ENCODE data around the gene PCNX2.
"Not testable (repeated sequence)": the region's sequence is repeated elsewhere in the genome, so short reads cannot be mapped to it uniquely, and the experiment has no call there.

The PCNX2 gene

GRCh38 chr1:233112186-233113008 lies 183.1 kb downstream of the PCNX2 start:
- H3K79me2 ChIP-seq (ENCODE audit: low read length): no peaks in the 10 kb centered on the region
- no peaks in the 10 kb centered on the region for H3K9me2 ChIP-seq (replicated peaks; ENCODE audit: insufficient read depth, low read length)
- no peaks in the 10 kb centered on the region for H3F3A ChIP-seq (ENCODE audit: insufficient read depth, low read length)
- H3K4me3 ChIP-seq (ENCODE audit: low read length): no peak overlapping the region
- no peaks in the 10 kb centered on the region for H3K9me3 ChIP-seq (replicated peaks; ENCODE audit: insufficient read depth, low read length)
- no peak overlapping the region for H3K27ac ChIP-seq (ENCODE audit: low read length)
- H3K36me3 ChIP-seq (replicated peaks; ENCODE audit: insufficient read depth, low read length): no peaks in the 10 kb centered on the region
- H3K4me1 ChIP-seq (ENCODE audit: low read length): no peaks in the 10 kb centered on the region
- DNase-seq: no peak
- no peak overlapping the region for H3K4me2 ChIP-seq (ENCODE audit: low read depth, low read length)
- H3K9ac ChIP-seq (ENCODE audit: low read length): no peak overlapping the region
- no peaks in the 10 kb centered on the region for H3K27me3 ChIP-seq (replicated peaks; ENCODE audit: insufficient read depth, low read length)
- no peak overlapping the region for H2AFZ ChIP-seq (ENCODE audit: low read length)
- TF ChIP-seq EZH2phosphoT487 (IDR thresholded peaks at IDR 0.05; ENCODE audit: low read length): no peak
- TF ChIP-seq CTCF (IDR thresholded peaks at IDR 0.05; ENCODE audit: low read length): no peak
- no peak for TF ChIP-seq EZH2 (optimal IDR thresholded peaks at IDR 0.05; ENCODE audit: low read depth, low read length)
- H4K20me1 ChIP-seq (ENCODE audit: insufficient read depth, low read length): no peaks in the 10 kb centered on the region

- no peak overlapping the region for H3K9ac ChIP-seq (ENCODE audit: low read length)
- no peak overlapping the region for H3K4me3 ChIP-seq (ENCODE audit: low read length)
- H3K27ac ChIP-seq (ENCODE audit: low read length): no peak overlapping the region
- no peak overlapping the region for H3K4me2 ChIP-seq (ENCODE audit: low read depth, low read length)
- H3K79me2 ChIP-seq (ENCODE audit: low read length): no peaks in the 10 kb centered on the region
- H3K4me1 ChIP-seq (ENCODE audit: low read length): no peaks in the 10 kb centered on the region
- no peaks in the 10 kb centered on the region for H3F3A ChIP-seq (ENCODE audit: insufficient read depth, low read length)
- H3K27me3 ChIP-seq (replicated peaks; ENCODE audit: insufficient read depth, low read length): no peaks in the 10 kb centered on the region
- H3K9me3 ChIP-seq (replicated peaks; ENCODE audit: insufficient read depth, low read length): no peaks in the 10 kb centered on the region
- TF ChIP-seq EZH2phosphoT487 (IDR thresholded peaks at IDR 0.05; ENCODE audit: low read length) (no peak), EZH2 (optimal IDR thresholded peaks at IDR 0.05; ENCODE audit: low read depth, low read length) (no peak), CTCF (IDR thresholded peaks at IDR 0.05; ENCODE audit: low read length) (no peak)
- H2AFZ ChIP-seq (ENCODE audit: low read length): no peak overlapping the region
- no peaks in the 10 kb centered on the region for H3K36me3 ChIP-seq (replicated peaks; ENCODE audit: insufficient read depth, low read length)
- DNase-seq: no peak
- no peaks in the 10 kb centered on the region for H4K20me1 ChIP-seq (ENCODE audit: insufficient read depth, low read length)
- H3K9me2 ChIP-seq (replicated peaks; ENCODE audit: insufficient read depth, low read length): no peaks in the 10 kb centered on the region
Measured at GRCh38 chr1:233111731-233112130, 183.8 kb downstream of the PCNX2 start.

- TF ChIP-seq CTCF (IDR thresholded peaks at IDR 0.05; ENCODE audit: low read length) (no peak), EZH2 (optimal IDR thresholded peaks at IDR 0.05; ENCODE audit: low read depth, low read length) (no peak), EZH2phosphoT487 (IDR thresholded peaks at IDR 0.05; ENCODE audit: low read length) (no peak)
- H2AFZ ChIP-seq (ENCODE audit: low read length): no peak overlapping the region
- H3F3A ChIP-seq (ENCODE audit: insufficient read depth, low read length): no peaks in the 10 kb centered on the region
- no peak overlapping the region for H3K27ac ChIP-seq (ENCODE audit: low read length)
- H3K9me2 ChIP-seq (replicated peaks; ENCODE audit: insufficient read depth, low read length): no peaks in the 10 kb centered on the region
- H3K4me1 ChIP-seq (ENCODE audit: low read length): no peaks in the 10 kb centered on the region
- H3K9me3 ChIP-seq (replicated peaks; ENCODE audit: insufficient read depth, low read length): no peaks in the 10 kb centered on the region
- H3K4me3 ChIP-seq (ENCODE audit: low read length): no peak overlapping the region
- no peak overlapping the region for H3K9ac ChIP-seq (ENCODE audit: low read length)
- no peaks in the 10 kb centered on the region for H4K20me1 ChIP-seq (ENCODE audit: insufficient read depth, low read length)
- no peak for DNase-seq
- H3K4me2 ChIP-seq (ENCODE audit: low read depth, low read length): no peak overlapping the region
- H3K36me3 ChIP-seq (replicated peaks; ENCODE audit: insufficient read depth, low read length): no peaks in the 10 kb centered on the region; the same call in 1 of the 2 replicates
- no peaks in the 10 kb centered on the region for H3K79me2 ChIP-seq (ENCODE audit: low read length)
- H3K27me3 ChIP-seq (replicated peaks; ENCODE audit: insufficient read depth, low read length): no peaks in the 10 kb centered on the region
Measured at GRCh38 chr1:233109096-233109495, 186.4 kb downstream of the PCNX2 start.

GRCh38 chr1:233107716-233108130 lies 187.8 kb downstream of the PCNX2 start:
- H3F3A ChIP-seq (ENCODE audit: insufficient read depth, low read length); H3K79me2 ChIP-seq (ENCODE audit: low read length); H2AFZ ChIP-seq (ENCODE audit: low read length); H4K20me1 ChIP-seq (ENCODE audit: insufficient read depth, low read length); H3K4me1 ChIP-seq (ENCODE audit: low read length); H3K4me2 ChIP-seq (ENCODE audit: low read depth, low read length); H3K36me3 ChIP-seq (replicated peaks; ENCODE audit: insufficient read depth, low read length); DNase-seq; H3K27me3 ChIP-seq (replicated peaks; ENCODE audit: insufficient read depth, low read length); H3K9ac ChIP-seq (ENCODE audit: low read length); H3K4me3 ChIP-seq (ENCODE audit: low read length); H3K9me3 ChIP-seq (replicated peaks; ENCODE audit: insufficient read depth, low read length); H3K9me2 ChIP-seq (replicated peaks; ENCODE audit: insufficient read depth, low read length); H3K27ac ChIP-seq (ENCODE audit: low read length): not testable (repeated sequence)
